Renal cortex interstitium (tissue), 15 donors: Measurements from ENCODE around the gene NR4A1. TPM values are rescaled to one million over a fixed set of nuclear protein-coding genes. Genes with fewer than 3 reads are reported as not detected.

Experiments used
- DNase-seq, 11 donors: peaks; one replicate each; pipeline ENCODE4 v3.0.0-alpha.2; 2013; ENCODE audit warnings: low read depth in 9 of 11, low spot score in 4 of 11; ENCODE audit errors: extremely low read depth in 1 of 11
- long read RNA-seq, 16 experiments: transcript quantifications; one replicate each; lab custom pipeline, GENCODE V29; 2026
- polyA plus RNA-seq, 3 donors: library from polyadenylated mRNA; unstranded; fragments of 120-200 nt; gene quantifications; one replicate each; pipeline ENCODE4 v1.2.1, GENCODE V29; 2013; ENCODE audit not compliant: insufficient read length in 3 of 3

NR4A1 gene
- 10 to 100 TPM; 14.8 to 43.3 (median 36.0) TPM for polyA plus RNA-seq
- long read RNA-seq, donor 1, full-length matches to known transcripts = 4 of 4 reads
- long read RNA-seq, donor 1, partial matches to known transcripts = 0 of 4 reads
- long read RNA-seq, donor 1, other reads (novel, unspliced or antisense) = 0 of 4 reads
- long read RNA-seq, donor 2, full-length matches to known transcripts = 2 of 2 reads
- long read RNA-seq, donor 2, partial matches to known transcripts = 0 of 2 reads
- long read RNA-seq, donor 2, other reads (novel, unspliced or antisense) = 0 of 2 reads
- long read RNA-seq, donor 3, full-length matches to known transcripts = 34 of 48 reads
- long read RNA-seq, donor 3, partial matches to known transcripts = 14 of 48 reads
- long read RNA-seq, donor 3, other reads (novel, unspliced or antisense) = 0 of 48 reads
- long read RNA-seq, donor 4, full-length matches to known transcripts = 10 of 10 reads
- long read RNA-seq, donor 4, partial matches to known transcripts = 0 of 10 reads
- long read RNA-seq, donor 4, other reads (novel, unspliced or antisense) = 0 of 10 reads
- long read RNA-seq, donor 5 = 0 reads
- long read RNA-seq, donor 6, full-length matches to known transcripts = 21 of 21 reads
- long read RNA-seq, donor 6, partial matches to known transcripts = 0 of 21 reads
- long read RNA-seq, donor 6, other reads (novel, unspliced or antisense) = 0 of 21 reads
- long read RNA-seq, donor 7, full-length matches to known transcripts = 6 of 6 reads
- long read RNA-seq, donor 7, partial matches to known transcripts = 0 of 6 reads
- long read RNA-seq, donor 7, other reads (novel, unspliced or antisense) = 0 of 6 reads
- long read RNA-seq, donor 8, full-length matches to known transcripts = 30 of 30 reads
- long read RNA-seq, donor 8, partial matches to known transcripts = 0 of 30 reads
- long read RNA-seq, donor 8, other reads (novel, unspliced or antisense) = 0 of 30 reads
- long read RNA-seq, donor 9, full-length matches to known transcripts = 5 of 5 reads
- long read RNA-seq, donor 9, partial matches to known transcripts = 0 of 5 reads
- long read RNA-seq, donor 9, other reads (novel, unspliced or antisense) = 0 of 5 reads
- long read RNA-seq, donor 10, partial matches to known transcripts = 0 of 4 reads
- long read RNA-seq, donor 10, other reads (novel, unspliced or antisense) = 0 of 4 reads
- long read RNA-seq, donor 11, full-length matches to known transcripts = 41 of 41 reads
- long read RNA-seq, donor 11, partial matches to known transcripts = 0 of 41 reads
- long read RNA-seq, donor 11, other reads (novel, unspliced or antisense) = 0 of 41 reads
- long read RNA-seq, donor 12 = 0 reads
- long read RNA-seq, donor 13 = 0 reads
- long read RNA-seq, donor 14, full-length matches to known transcripts = 1 of 1 reads
- long read RNA-seq, donor 14, partial matches to known transcripts = 0 of 1 reads
- long read RNA-seq, donor 14, other reads (novel, unspliced or antisense) = 0 of 1 reads
- long read RNA-seq, donor 15, full-length matches to known transcripts = 6 of 6 reads
- long read RNA-seq, donor 15, partial matches to known transcripts = 0 of 6 reads
- long read RNA-seq, donor 15, other reads (novel, unspliced or antisense) = 0 of 6 reads
- long read RNA-seq, donor 16, full-length matches to known transcripts = 25 of 25 reads
- long read RNA-seq, donor 16, partial matches to known transcripts = 0 of 25 reads
- long read RNA-seq, donor 16, other reads (novel, unspliced or antisense) = 0 of 25 reads

- peak; percentile 66 to 93 (median 86) for DNase-seq
These were observed at the start of gene NR4A1 for GRCh38 chr12:52050758-52051541. NR4A1 (plus strand) TSS chr12:52051442; CDS start chr12:52054329, 2,887 bp downstream.

- DNase-seq = no peak
These were observed 48.2 kb upstream of the NR4A1 start for GRCh38 chr12:52003016-52003550.

GRCh38 chr12:52003591-52003990 lies 47.7 kb upstream of the NR4A1 start:
- DNase-seq = no peak

GRCh38 chr12:52004042-52004648 lies 47.1 kb upstream of the NR4A1 start:
- no peak for DNase-seq

- DNase-seq = no peak
These were observed 45.9 kb upstream of the NR4A1 start for GRCh38 chr12:52005218-52005902.

GRCh38 chr12:52005903-52006703 lies 45.1 kb upstream of the NR4A1 start:
- DNase-seq = no peak

GRCh38 chr12:52006726-52007157 lies 44.5 kb upstream of the NR4A1 start, which contains the start of gene TAMALIN:
TAMALIN (plus strand) TSS chr12:52006946; CDS start chr12:52007020, 74 bp downstream.
- peak in 2 of 11 donors; percentile 66 to 70 for DNase-seq

- no peak for DNase-seq
These were observed 43.9 kb upstream of the NR4A1 start for GRCh38 chr12:52007158-52007921.

GRCh38 chr12:52007982-52008510 lies 43.2 kb upstream of the NR4A1 start:
- no peak for DNase-seq

- no peak for DNase-seq
These were observed 42.0 kb upstream of the NR4A1 start for GRCh38 chr12:52009081-52009751.

- peak in 7 of 11 donors; percentile 62 to 91 (median 82) for DNase-seq
These were observed 41.1 kb upstream of the NR4A1 start for GRCh38 chr12:52010152-52010622.

GRCh38 chr12:52010692-52011601 lies 40.3 kb upstream of the NR4A1 start:
- no peak for DNase-seq
